Measurements from ENCODE around the gene MAP4K2.

DNA sequence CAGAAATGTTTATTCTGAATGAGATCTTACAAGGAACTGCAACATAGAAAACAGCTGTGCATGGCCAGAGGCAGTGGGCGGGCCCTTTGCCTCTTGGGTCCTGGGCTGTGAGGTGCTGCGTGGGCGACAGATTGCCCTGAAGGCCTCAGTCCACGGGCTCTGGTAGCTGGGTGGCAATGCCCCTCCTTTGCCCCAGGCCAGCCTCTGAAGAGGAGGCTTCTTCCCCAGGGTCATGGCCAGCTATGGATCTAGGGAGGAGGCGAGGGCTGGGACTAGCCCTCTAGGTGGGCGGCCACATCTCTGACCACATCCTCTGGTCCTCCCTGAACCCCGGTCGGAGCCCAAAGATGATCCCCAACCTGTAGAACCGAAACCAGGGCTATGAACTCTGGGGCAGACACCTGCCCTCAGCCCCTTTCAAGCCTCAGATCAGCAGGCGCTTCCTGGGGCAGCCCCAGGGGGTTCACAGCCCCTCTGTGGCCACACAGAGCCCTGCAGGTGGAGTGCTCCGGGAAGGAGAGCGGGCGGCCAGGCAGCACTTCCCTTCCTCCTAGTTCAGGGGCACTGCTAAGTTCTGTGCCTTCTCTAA lies 48.1 kb upstream of the MAP4K2 start:
- TF ChIP-seq, protein P1, sequence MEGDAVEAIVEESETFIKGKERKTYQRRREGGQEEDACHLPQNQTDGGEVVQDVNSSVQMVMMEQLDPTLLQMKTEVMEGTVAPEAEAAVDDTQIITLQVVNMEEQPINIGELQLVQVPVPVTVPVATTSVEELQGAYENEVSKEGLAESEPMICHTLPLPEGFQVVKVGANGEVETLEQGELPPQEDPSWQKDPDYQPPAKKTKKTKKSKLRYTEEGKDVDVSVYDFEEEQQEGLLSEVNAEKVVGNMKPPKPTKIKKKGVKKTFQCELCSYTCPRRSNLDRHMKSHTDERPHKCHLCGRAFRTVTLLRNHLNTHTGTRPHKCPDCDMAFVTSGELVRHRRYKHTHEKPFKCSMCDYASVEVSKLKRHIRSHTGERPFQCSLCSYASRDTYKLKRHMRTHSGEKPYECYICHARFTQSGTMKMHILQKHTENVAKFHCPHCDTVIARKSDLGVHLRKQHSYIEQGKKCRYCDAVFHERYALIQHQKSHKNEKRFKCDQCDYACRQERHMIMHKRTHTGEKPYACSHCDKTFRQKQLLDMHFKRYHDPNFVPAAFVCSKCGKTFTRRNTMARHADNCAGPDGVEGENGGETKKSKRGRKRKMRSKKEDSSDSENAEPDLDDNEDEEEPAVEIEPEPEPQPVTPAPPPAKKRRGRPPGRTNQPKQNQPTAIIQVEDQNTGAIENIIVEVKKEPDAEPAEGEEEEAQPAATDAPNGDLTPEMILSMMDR (IDR thresholded peaks at IDR 0.05), result no peak
- TF ChIP-seq POLR2A (IDR thresholded peaks at IDR 0.05), result no peak
